NCI-H1930 (cell line): Measurements from ENCODE around the gene NSUN6.
"Not testable (repeated sequence)": the region's sequence is repeated elsewhere in the genome, so short reads cannot be mapped to it uniquely, and the experiment has no call there.

ENCODE experiments used
- DNase-seq, 2 experiments: peaks; one replicate each; lab custom pipeline; 2025; lab: John Stamatoyannopoulos, UW

NSUN6 gene

DNA sequence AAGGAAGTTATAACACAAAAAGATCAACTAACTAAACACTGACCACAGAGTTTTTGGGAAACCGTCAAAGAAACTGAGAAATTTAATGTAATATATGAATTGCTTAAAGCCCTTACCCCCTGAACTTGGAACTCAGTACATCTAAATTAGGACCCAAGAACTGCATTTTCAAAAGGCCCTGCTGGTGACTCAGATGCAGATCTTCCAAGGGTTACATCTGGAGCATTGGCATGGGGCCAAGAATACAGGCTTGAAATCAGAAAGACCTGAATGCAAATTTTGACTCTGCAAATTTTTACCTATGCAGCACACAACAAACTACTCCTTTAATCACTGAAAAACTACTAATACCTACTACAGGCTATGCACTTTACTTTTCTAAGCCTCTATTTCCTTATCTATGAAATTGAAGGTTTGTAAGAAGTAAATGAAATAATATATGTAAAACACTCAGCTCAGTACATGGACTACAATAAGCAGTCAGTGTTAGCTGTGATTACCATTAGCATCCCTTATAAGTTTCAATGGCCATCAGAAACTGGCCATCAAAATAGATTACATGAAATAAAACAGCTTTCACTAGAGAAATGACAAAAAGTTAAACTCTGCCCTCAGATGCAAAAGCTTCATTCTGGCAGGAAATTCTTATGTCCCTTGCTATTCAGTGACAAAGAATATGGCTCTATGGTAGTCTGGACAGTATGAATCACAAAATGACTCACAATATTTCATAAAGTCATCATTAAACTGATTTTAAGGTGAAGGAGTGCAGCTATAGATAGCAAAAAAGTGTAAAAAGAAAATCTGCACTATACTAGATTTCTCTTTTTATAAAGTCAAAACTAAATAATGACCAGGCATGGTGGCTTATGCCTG, 43.6 kb downstream of the NSUN6 start:
- no peak for DNase-seq

DNA sequence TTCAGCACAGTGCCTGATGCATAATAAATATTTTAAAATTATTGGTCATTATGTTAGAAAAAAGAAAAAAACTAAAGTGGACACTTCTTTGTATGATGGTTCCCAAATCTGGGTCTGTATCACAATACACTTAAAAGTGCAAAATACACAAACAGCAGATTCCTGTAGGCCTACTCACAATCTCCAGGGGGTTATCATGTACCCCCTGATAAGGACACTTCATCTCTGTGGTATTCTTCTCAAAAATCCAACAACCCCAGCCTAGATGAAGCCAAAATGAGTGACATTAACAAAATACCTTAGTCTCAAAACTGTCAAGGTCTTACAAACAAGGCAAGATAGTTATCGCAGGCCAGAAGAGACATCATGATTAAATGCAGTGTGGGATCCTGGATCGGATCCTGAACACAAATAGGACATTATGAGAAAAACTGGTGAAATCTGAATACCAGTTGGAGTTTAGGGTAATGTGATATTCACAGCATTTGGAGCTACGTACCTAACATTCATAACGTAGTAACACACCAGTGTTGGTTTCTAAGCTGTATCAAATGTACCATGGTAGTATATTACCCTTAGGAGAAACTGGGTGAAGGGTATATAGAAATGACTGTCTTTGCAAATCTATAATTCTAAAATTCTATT, 45.2 kb downstream of the NSUN6 start:
- DNase-seq, result no peak

DNA sequence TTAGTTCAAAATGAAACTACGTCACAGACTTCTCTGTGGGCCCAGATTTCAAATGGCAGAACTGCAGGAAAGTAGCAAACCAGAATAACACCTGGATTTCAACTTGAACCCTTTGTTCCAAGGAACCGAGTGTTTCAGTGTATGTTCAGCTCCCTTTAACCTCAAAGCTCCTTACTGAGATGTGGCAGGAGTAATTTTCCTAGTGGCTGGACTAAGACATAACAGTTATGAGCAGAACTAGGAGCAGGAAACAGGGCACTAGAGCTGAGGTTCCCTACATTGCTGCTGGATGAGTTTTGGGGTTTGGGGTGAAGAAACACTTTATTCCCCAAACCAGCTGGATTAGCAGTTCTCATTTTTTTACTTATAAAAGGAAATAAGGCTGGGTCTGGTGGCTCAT, 50.1 kb downstream of the NSUN6 start:
- no peak for DNase-seq

DNA sequence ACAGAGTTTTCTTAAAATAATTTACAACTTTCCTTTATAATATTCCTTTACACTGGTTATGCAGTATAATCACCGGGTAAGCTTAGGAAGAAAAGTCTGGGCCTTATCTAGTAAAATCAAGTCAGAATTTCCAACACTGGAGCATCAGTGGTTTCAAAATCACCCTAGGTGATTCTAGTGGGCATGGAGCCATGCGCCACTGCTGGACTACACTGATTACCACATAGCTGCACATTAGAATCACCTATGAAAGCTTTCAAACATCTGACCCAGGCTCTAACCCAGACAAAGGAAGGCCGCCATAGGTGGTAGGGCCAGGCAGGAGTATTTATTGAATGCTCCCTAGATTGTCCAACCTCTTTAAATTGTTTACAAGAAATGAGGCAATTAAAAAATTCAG, 52.0 kb downstream of the NSUN6 start:
- DNase-seq, result no peak

DNA sequence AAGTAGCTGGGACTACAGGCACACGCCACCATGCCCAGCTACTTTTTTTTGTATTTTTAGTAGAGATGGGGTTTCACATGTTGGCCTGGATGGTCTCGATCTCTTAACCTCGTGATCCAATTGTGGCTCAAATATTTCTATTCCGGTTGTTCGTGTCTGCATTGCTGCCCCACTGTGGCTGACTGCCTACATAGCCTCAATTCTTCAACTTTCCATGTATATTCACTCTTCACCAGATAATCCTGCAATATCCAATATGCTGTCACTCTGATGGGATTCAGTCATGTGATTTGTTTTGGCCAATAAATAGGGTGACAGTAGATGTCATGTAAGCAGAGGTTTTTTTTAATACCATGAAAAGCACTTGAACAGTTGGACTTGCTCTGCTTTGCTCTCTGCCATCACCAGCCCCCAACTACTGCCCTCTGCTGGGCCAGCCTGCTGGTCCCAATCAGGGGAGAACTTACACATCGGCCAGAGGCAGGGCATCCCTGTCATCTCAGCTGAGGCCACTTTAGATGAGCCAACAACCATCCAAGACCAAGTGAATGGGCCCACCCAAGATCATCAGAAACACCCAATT, 56.7 kb downstream of the NSUN6 start:
- DNase-seq, result no peak

DNA sequence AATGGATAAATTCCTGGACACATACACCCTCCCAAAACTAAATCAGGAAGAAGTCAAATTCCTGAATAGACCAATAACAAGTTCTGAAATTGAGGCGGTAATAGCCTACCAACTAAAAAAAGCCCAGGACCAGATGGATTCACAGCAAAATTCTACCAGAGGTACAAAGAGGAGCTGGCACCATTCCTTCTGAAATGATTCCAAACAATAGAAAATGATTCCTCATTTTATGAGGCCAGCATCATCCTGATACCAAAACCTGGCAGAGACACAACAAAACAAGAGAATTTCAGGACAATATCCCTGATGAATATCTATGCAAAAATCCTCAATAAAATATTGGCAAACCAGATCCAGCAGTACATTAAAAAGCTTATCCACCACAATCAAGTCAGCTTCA, 60.2 kb downstream of the NSUN6 start:
- DNase-seq, result not testable (repeated sequence)

DNA sequence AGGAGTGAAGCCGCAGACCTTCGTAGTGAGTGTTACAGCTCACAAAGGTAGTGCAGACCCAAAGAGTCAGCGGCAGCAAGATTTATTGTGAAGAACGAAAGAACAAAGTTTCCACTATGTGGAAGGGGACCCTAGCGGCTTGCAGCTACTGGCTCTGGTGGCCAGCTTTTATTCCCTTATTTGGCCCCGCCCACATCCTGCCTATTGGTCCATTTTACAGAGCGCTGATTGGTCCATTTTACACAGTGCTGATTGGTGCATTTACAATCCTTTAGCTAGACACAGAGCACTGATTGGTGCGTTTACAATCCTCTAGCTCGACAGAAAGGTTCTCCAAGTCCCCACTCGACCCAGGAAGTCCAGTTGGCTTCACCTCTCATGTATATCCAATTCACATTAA, 64.8 kb downstream of the NSUN6 start:
- DNase-seq, result not testable (repeated sequence)

DNA sequence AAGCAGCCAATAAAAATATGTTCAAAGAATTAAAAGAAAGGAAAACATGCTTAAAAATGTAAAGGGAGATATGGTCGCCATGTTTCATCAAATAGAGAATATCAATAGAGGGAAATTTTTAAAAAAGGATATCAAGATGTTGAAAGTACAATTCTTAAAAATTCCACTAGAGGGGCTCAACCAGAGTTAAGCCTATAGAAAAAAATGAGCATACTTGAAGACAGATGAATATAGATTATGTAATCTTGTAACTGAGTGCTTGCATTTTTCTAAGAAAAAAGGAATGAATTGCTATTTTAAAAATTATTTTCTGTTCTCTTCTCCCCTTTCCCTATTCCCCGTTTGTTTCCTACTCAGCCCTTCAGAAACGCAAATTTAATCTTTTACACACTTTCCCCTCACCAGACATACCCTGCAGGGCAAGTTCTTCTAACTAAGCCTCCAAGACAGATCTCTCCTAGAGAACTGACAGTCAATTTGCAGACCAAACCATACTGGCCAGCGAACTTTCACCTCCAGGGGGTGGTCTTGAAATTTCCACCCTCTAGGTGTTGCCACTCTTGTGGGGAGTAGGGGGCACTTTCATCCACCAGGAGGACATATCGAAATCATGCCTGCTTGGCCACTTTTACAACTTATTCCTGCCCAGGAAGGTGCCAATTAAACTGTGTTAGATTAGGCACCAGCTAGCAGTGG, 67.7 kb downstream of the NSUN6 start:
- no peak for DNase-seq

DNA sequence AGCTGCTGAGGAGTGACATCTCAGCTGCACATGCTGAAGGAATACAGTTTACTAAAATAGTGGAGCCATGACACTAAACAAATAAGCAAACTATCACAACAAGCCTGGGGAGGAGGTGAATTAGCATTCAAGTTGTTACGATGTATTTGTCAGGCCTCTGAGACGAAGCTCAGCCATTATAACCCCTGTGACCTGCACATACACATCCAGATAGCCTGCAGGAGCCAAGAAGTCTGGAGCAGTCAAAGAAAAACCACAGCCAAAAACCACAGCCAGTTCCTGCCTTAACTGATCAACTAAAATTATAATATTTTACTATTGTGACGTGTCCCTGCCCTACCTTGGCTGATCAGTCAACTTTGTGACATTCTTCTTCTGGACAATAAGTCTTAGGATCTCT, 68.6 kb downstream of the NSUN6 start:
- DNase-seq, result no peak

DNA sequence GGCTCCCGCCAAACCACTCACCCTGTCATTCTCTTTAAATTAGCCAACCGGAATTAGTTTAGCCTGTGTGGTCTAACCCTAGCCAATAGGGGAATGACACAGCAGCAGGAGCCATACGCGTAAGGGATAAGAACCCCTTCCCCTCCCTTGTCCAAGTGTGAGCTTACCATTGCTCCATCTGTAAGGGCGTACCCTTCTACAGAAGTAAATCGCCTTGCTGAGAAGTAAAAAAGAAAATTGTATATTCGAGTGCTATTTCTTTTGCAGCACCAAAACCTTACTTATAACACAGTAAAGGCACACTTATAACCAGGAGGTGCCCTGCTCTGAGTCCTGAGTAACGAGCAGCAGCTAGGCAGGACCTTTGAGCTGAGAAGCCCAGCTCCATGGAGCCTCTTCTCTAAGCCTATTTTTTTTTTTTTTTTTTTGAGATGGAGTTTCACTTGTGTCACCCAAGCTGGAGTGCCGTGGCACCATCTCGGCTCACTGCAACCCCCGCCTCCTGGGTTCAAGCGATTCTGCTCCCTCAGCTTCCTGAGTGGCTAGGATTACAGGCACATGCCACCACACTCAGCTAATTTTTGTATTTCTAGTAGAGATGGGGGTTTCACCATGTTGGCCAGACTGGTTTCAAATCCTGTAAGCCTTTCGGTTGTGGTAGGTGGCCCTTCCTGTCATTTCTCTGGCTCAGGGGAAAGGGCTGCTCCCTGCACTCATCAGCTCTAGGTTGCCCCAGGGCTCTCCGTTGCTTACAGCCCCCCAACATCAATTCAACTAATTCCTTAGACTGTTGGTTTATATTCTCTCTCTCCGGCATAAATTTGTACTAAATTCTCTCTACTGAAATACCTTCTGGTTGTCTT, 73.3 kb downstream of the NSUN6 start:
- no peak for DNase-seq

DNA sequence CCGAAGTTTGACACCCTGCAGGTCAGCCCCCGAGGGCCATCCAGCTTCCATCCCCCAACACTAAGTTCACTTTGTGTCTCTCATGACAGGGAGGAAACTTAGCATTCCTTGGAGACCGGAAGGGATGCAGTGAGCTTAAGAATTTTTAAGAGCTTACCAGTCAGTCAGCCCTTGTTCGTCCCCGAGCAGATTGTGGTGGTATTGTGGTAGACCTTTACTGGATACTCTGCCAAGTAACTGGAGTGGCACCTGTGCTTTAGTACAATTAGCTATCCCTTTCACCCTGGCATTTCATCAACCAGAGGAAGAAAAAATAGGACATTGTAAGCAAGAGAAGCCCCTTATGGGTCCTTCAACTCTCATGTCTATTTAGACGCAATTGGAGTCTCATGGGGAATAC, 74.8 kb downstream of the NSUN6 start:
- DNase-seq, result no peak

DNA sequence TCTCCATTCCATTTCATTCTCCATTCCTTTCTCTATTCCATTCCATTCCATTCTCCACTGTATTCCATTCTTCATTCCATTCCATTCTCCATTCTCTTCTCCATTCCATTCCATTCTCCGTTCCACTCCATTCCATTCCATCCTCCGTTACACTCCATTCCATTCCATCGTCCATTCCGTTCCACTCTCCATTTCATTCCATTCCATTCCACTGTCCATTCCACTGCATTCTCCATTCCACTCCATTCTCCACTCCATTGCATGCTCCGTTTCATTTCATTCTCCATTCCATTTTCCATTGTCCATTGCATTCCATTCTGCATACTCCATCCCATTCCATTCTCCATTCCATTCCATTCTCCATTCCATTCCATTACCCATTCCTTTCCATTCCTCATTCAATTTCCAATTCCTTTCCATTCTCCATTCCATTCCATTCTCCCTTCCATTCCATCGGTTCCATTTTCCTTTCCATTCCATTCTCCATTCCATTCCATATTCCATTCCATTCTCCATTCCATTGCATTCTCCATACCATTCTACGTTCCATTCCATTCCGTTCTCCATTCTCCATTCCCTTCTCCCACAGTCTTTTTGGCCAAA, 78.3 kb downstream of the NSUN6 start:
- DNase-seq, result no peak

DNA sequence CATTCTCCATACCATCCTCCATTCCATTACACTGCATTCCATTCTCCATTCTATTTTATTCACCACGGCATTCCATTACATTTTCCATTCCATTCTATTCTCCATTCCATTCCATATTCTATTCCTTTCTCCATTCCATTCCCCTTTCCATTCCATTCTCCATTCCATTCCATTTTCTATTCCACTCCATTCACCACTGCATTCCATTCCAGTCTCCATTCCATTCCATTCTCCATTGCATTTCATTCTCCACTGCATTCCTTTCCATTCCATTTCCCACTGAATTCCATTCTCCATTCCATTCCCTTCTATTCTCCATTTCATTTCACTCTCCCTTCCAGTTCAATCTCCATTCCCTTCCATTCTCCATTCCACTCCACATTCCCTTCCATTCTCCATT, 79.6 kb downstream of the NSUN6 start:
- DNase-seq, result no peak

DNA sequence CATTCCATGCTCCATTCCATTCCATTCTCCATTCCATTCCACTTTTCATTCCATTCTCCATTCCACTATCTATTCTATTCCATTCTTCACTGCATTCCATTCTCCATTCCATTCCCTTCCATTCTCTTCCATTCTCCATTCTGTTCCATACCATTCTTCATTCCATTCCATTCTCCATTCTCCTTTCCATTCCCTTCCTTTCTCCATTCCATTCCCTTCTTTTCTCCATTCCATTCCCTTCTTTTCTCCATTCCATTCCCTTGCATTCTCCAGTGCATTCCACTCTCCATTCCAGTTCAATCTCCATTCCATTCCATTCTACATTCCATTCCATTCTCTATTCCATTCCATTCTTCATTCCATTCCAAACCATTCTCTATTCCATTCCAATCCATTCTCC, 80.3 kb downstream of the NSUN6 start:
- no peak for DNase-seq

DNA sequence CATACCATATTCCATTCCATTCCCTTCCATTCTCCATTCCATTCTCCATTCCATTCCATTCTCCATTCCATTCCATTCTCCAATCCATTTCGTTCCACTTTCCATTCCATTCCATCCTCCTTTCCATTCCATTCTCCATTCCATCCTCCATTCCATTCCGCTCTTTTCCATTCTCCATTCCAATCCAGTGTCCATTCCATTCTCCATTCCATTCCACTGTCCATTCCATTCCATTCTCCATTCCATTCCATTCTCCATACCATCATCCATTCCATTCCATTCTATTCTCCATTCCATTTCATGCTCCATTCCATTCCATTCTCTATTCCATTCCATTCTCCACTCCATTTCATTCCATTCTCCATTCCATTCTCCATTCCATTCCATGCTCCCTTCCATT, 81.0 kb downstream of the NSUN6 start:
- DNase-seq, result not testable (repeated sequence)

DNA sequence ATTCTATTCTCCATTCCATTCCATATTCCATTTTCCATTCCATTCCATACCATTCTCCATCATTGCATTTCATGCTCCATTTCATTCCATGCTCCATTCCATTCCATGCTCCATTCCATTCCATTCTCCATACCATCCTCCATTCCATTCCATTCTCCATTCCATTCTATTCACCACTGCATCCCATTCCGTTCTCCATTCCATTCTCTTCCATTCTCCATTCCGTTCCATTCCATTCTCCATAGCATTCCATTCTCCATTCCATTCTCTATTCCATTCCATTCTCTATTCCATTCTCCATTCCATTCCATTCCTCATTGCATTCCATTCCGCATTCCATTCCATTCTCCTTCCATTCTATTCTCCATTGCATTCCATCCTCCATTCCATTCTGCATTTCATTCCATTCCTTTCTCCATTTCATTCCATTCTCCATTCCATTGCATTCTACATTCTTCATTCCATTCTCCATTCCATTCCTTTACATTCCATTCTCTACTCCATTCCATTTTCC, 84.0 kb downstream of the NSUN6 start:
- no peak for DNase-seq

DNA sequence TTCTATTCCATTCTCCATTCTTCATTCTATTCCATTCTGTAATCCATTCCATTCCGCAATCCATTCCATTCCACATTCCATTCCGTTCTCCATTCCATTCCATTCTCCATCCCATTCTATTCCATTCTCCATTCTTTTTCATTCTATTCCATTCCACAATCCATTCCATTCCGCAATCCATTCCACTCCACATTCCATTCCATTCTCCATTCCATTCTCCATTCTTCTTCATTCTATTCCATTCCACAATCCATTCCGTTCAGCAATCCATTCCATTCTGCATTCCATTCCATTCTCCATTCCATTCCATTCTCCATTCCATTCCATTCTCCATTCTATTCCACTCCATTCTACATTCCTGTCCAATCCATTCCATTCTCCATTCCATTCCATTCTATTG, 85.2 kb downstream of the NSUN6 start:
- no peak for DNase-seq

DNA sequence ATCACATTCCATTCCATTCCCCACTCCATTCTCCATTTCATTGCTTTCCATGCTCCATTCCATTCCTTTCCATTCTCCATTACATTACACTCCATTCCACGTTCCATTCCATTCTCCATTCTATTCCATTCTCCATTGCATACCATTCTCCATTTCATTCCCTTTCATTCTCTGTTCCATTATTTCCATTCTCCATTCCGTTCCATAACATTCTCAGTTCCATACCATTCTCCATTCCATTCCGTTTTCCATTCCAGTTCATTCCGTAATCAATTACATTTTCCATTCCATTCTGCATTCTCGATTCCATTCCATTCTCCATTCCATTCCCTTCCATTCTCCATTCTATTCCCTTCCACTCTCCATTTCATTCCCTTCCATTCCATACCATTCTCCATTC, 86.4 kb downstream of the NSUN6 start:
- no peak for DNase-seq

DNA sequence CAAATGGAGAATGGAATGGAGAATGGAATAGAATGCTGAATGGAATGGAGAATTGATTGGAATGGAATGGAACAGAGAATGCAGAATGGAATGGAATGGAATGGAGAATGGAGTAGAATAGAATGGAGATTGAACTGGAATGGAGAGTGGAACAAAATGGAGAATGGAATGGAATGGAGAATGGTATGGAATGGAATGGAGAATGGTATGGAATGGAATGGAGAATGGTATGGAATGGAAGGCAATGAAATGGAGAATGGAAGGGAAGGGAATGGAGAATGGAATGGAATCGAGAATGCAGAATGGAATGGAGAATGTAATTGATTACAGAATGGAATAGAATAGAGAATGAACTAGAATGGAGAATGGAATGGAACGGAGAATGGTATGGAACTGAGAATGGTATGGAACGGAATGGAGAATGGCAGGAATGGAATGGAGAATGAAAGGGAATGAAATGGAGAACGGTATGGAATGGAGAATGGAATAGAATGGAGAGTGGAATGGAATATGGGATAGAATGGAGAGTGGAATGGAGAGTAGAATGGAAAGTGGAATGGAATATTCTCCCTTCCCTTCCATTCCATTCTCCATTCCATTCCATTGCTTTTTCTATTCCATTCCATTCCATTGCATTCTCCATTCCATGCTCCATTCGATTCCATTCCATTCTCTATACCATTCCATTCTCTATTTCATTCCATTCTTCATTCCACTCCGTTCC, 88.2 kb downstream of the NSUN6 start:
- DNase-seq, result no peak

DNA sequence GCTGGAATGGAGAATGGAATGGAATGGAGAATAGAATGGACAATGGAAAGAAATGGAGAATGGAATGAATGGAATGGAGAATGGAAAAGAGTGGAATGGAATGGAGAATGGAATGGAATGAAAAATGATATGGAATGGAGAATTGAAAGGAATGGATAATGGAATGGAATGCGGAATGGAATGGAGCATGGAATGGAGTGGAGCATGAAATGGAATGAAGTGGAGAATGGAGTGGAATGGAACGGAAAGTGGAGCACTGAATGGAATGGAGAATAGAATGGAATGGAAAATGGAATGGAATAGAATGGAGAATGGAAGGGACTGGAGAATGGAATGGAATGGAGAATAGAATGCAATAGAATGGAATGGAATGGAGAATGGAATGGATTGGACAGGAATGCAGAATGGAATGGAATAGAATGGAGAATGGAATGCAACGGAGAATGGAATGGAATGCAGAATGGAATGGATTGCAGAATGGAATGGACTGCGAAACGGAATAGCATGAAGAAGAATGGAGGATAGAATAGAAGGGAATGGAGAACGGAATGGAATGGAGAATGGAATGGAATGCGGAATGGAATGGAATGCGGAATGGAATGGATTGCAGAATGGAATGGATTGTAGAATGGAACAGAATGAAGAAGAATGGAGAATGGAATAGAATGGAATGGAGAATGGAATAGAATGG, 89.4 kb downstream of the NSUN6 start:
- DNase-seq, result no peak
